Neutrophil (primary cell): ENCODE results near the gene MACF1.

Source experiments
- H3K27ac ChIP-seq: fragments of 200-600 bp; sonication (generic); 2 replicates; pipeline ENCODE4 v1.5.1; 2016; ENCODE audit warnings: mild to moderate bottlenecking, moderate library complexity
- H3K27me3 ChIP-seq: fragments of 200-600 bp; sonication (generic); 2 replicates; pipeline ENCODE4 v1.6.0; 2016; ENCODE audit warnings: mild to moderate bottlenecking
- H3K36me3 ChIP-seq: fragments of 200-600 bp; sonication (generic); 2 replicates; pipeline ENCODE4 v1.5.1; 2017
- H3K4me1 ChIP-seq, 2 experiments: fragments of 200-600 bp in 1 of 2; sonication (generic) in 1 of 2; 1 replicate in 1 of 2; 2 replicates in 1 of 2; pipeline versions ENCODE4 v1.5.1 to v1.6.1; 2013 to 2016; ENCODE audit warnings: low read depth in 1 of 2, low read length in 1 of 2, mild to moderate bottlenecking in 1 of 2, moderate library complexity in 1 of 2; ENCODE audit not compliant: control insufficient read depth in 1 of 2, insufficient read depth in 1 of 2
- H3K4me3 ChIP-seq, 2 experiments: fragments of 200-600 bp in 1 of 2; sonication (generic) in 1 of 2; 1 replicate in 1 of 2; 2 replicates in 1 of 2; pipeline ENCODE4 v1.5.1; 2013 to 2016; ENCODE audit warnings: low read depth in 1 of 2, low read length in 1 of 2, mild to moderate bottlenecking in 1 of 2, moderate library complexity in 1 of 2
- H3K9me3 ChIP-seq: fragments of 200-600 bp; sonication (generic); 2 replicates; pipeline ENCODE4 v1.5.1; 2016
- TF ChIP-seq, protein P1 (sequence below): fragments of 200-600 bp; sonication (generic); IDR thresholded peaks from 2 replicates; pipeline ENCODE4 v1.5.1; 2016; ENCODE audit warnings: antibody characterized with exemption

Gene MACF1

DNA sequence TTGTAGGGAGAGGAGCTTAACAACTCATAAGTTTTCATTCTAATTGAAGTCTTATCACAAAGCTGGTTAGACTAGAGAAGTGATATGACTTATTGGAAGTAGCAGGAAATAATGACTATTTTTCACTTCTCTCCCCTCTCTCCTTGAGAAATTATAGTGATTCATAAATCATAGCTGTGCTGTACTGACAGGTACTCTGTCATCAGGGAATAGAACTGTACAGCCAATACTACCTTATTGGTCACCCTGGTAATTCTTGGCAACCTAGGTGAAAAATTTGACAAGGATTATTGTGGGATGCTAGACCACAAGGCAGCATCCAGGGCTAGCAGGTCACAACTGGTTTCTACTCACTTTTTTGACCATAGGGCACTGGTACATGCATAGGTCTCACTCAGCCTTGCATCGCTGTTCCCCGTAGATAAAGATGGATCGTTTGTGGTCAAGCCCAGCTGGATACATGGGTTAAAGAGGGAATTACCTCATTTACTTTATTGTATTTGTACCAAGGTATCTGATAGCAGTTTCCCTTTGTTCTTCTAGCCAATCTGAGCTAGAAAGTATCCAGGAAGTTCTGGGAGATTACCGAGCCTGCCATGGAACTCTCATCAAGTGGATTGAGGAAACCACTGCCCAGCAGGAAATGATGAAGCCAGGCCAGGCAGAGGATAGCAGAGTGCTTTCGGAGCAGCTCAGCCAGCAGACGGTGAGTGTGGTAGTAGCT, 113.6 kb downstream of the MACF1 start:
- TF ChIP-seq, protein P1, sequence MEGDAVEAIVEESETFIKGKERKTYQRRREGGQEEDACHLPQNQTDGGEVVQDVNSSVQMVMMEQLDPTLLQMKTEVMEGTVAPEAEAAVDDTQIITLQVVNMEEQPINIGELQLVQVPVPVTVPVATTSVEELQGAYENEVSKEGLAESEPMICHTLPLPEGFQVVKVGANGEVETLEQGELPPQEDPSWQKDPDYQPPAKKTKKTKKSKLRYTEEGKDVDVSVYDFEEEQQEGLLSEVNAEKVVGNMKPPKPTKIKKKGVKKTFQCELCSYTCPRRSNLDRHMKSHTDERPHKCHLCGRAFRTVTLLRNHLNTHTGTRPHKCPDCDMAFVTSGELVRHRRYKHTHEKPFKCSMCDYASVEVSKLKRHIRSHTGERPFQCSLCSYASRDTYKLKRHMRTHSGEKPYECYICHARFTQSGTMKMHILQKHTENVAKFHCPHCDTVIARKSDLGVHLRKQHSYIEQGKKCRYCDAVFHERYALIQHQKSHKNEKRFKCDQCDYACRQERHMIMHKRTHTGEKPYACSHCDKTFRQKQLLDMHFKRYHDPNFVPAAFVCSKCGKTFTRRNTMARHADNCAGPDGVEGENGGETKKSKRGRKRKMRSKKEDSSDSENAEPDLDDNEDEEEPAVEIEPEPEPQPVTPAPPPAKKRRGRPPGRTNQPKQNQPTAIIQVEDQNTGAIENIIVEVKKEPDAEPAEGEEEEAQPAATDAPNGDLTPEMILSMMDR = no peak
- H3K36me3 ChIP-seq = peaks cover 79% of the 10 kb centered on the region
- H3K27me3 ChIP-seq = no peaks in the 10 kb centered on the region
- no peaks in the 10 kb centered on the region for H3K4me1 ChIP-seq
- H3K27ac ChIP-seq = no peak overlapping the region
- H3K9me3 ChIP-seq = peaks cover 5% of the 10 kb centered on the region
- no peak overlapping the region for H3K4me3 ChIP-seq

DNA sequence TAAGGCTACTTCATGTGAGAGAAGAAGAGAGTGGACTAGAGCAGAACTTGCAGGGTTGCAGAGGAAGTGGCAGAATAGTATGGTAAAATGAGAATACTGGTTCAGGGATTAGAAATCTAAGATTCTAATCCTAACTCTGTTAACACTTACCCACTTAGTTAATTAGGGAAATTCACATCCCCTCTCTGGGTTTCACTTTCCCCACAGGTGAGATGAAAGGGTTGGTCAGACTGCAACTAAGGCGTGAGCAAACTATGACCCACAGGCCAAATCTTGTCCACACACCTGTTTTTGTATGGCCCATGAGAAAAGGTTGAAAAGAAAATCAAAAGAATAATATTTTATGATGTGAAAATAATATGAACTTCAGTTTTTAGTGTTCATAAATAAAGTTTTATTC, 117.5 kb downstream of the MACF1 start:
- TF ChIP-seq, protein P1 = no peak
- Histone ChIP-seq H3K4me1 (no peaks in the 10 kb centered on the region), H3K9me3 (peaks cover 2% of the 10 kb centered on the region), H3K27me3 (no peaks in the 10 kb centered on the region), H3K4me3 (no peak overlapping the region), H3K36me3 (peaks cover 96% of the 10 kb centered on the region), H3K27ac (no peak overlapping the region)

DNA sequence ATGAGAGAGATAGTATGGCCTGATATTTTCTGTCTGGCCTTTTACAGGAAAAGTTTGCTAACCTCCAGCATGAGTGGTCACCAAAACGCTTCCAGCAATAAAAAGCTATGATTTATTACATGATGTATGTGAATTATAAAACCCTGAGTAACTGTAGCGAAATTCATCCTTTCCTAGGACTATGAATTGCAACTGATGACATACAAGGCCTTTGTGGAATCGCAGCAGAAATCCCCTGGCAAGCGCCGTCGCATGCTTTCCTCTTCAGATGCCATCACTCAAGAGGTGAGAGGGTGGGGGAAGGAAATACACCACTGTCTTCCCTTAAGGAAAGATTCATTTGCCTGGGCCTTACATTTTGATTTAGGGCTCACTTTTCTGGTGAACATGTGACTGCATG, 117.9 kb downstream of the MACF1 start:
- Histone ChIP-seq H3K9me3 (no peaks in the 10 kb centered on the region), H3K27me3 (no peaks in the 10 kb centered on the region), H3K4me3 (no peak overlapping the region), H3K27ac (no peak overlapping the region), H3K36me3 (peaks cover 96% of the 10 kb centered on the region), H3K4me1 (no peaks in the 10 kb centered on the region)
- TF ChIP-seq, protein P1 = no peak

DNA sequence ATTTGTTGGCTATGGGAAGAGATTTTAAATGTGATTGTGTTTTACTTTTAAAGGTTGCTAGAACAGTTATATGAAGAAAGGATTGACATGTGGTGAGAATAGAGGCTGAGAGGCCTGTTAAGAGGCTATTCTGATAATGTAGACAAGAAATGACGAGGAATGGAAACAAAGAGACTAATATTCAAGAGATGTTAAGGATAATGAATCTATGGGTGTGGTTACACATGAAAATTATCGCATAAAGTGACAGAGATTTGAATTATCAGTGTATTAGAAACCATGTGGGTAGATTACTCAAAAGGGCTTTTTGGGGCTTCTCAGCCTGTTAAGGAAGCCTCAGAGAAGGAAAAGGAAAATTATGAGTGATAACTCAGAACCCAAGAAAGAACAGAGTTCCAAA, 120.4 kb downstream of the MACF1 start:
- Histone ChIP-seq H3K36me3 (peaks cover 93% of the 10 kb centered on the region), H3K27me3 (no peaks in the 10 kb centered on the region)
- TF ChIP-seq, protein P1 = no peak

DNA sequence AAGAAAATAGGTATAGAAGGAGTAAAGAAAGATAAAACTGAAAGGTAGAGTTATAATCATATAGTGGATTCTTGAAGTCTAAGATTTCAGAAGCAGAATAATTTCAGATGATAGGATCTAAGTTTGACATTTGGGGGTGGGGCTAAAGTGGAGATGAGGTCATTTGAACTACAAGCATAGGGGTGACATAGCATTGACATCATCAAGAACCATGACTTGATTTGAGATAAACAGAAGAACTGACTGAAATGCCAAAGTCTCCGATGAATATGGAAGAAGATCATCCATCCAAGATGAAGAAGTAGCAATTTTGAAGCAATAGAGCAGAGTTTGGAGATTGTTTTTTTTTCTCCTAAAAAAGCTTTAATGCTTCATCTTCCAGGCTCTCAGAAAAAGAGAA, 122.3 kb downstream of the MACF1 start:
- TF ChIP-seq, protein P1 = no peak
- Histone ChIP-seq H3K9me3 (no peaks in the 10 kb centered on the region), H3K4me1 (no peaks in the 10 kb centered on the region), H3K27ac (no peak overlapping the region), H3K27me3 (no peaks in the 10 kb centered on the region), H3K4me3 (no peak overlapping the region), H3K36me3 (peaks cover 84% of the 10 kb centered on the region)

More for the DNA sequence above, 120.4 kb downstream of the MACF1 start:
- Histone ChIP-seq H3K4me3 (no peak overlapping the region), H3K4me1 (no peaks in the 10 kb centered on the region), H3K27ac (no peak overlapping the region), H3K9me3 (no peaks in the 10 kb centered on the region)
